Stimulated activated CD4-positive, alpha-beta T cell treated with anti-CD3 and anti-CD28 coated beads, Interleukin-2, amount 100 ng/mL, for 48 hours (primary cell): ENCODE measurements around the gene IFNE.

ENCODE experiments used
- DNase-seq, 2 donors: peaks; one replicate each; pipeline ENCODE4 v3.0.0-alpha.2; 2020

The IFNE gene

GRCh38 chr9:21482213-21482612 lies at the start of gene IFNE:
IFNE (minus strand) TSS chr9:21482313; CDS start chr9:21481694, 619 bp downstream.
- DNase-seq, result no peak

GRCh38 chr9:21528123-21528808 lies 46.2 kb upstream of the IFNE start:
- DNase-seq, result no peak

GRCh38 chr9:21527579-21527978 lies 45.5 kb upstream of the IFNE start:
- DNase-seq, result no peak

GRCh38 chr9:21525174-21525573 lies 43.1 kb upstream of the IFNE start:
- no peak for DNase-seq

GRCh38 chr9:21524099-21524830 lies 42.2 kb upstream of the IFNE start:
- no peak for DNase-seq

- no peak for DNase-seq
Observed at GRCh38 chr9:21523021-21524014, 41.2 kb upstream of the IFNE start.

- DNase-seq, result no peak
Observed at GRCh38 chr9:21522348-21522747, 40.2 kb upstream of the IFNE start.

GRCh38 chr9:21521448-21521847 lies 39.3 kb upstream of the IFNE start:
- DNase-seq, result no peak

GRCh38 chr9:21520501-21521228 lies 38.6 kb upstream of the IFNE start:
- DNase-seq, result no peak

- no peak for DNase-seq
Observed at GRCh38 chr9:21519855-21520434, 37.8 kb upstream of the IFNE start.

GRCh38 chr9:21516796-21517195 lies 34.7 kb upstream of the IFNE start:
- no peak for DNase-seq

GRCh38 chr9:21513431-21513830 lies 31.3 kb upstream of the IFNE start:
- no peak for DNase-seq

- no peak for DNase-seq
Observed at GRCh38 chr9:21510806-21511205, 28.7 kb upstream of the IFNE start.

GRCh38 chr9:21507483-21507790 lies 25.3 kb upstream of the IFNE start:
- no peak for DNase-seq

- no peak for DNase-seq
Observed at GRCh38 chr9:21506626-21507482, 24.7 kb upstream of the IFNE start.

GRCh38 chr9:21505425-21506179 lies 23.5 kb upstream of the IFNE start:
- no peak for DNase-seq

- no peak for DNase-seq
Observed at GRCh38 chr9:21504894-21505293, 22.8 kb upstream of the IFNE start.

GRCh38 chr9:21504113-21504512 lies 22.0 kb upstream of the IFNE start:
- no peak for DNase-seq

GRCh38 chr9:21502586-21502985 lies 20.5 kb upstream of the IFNE start:
- DNase-seq, result no peak

GRCh38 chr9:21499912-21500311 lies 17.8 kb upstream of the IFNE start:
- no peak for DNase-seq

- DNase-seq, result no peak
Observed at GRCh38 chr9:21491756-21492155, 9.6 kb upstream of the IFNE start.
